ENCODE data around the gene TM4SF4. TPM values are rescaled to one million over a fixed set of nuclear protein-coding genes. Genes with fewer than 3 reads are reported as not detected.

Gene TM4SF4
- total and polyA plus RNA-seq, 2 experiments from 2014 or later = not detected

- ATAC-seq (no peak), DNase-seq (ENCODE audit: low spot score) (no peak)
- no peak overlapping the region for H3K27ac ChIP-seq (ENCODE audit: low read depth)
- Mint-ChIP-seq H3K27me3 (ENCODE audit: insufficient read depth, low read depth, poor library complexity) (peaks cover 1% of the 10 kb centered on the region), H3K4me1 (no peaks in the 10 kb centered on the region), H3K4me3 (no peak overlapping the region), H3K9me3 (no peaks in the 10 kb centered on the region; the same call in 2 of the 3 replicates), H3K36me3 (ENCODE audit: low read depth) (no peaks in the 10 kb centered on the region), H3K27ac (no peak overlapping the region)
- no peak overlapping the region for H3K4me3 ChIP-seq
- no peaks in the 10 kb centered on the region for H3K36me3 ChIP-seq (ENCODE audit: insufficient read depth)
- H4K20me1 ChIP-seq (replicated peaks; ENCODE audit: insufficient read depth) = no peaks in the 10 kb centered on the region
- no peaks in the 10 kb centered on the region for H3K79me2 ChIP-seq (replicated peaks; ENCODE audit: insufficient read depth)
- H3K4me2 ChIP-seq = no peak overlapping the region
- no peaks in the 10 kb centered on the region for H3K27me3 ChIP-seq (ENCODE audit: insufficient read depth)
- no peaks in the 10 kb centered on the region for H3F3A ChIP-seq (replicated peaks; ENCODE audit: low read depth)
- TF ChIP-seq ZNF331 (CRISPR knock-in tag; IDR thresholded peaks at IDR 0.05; ENCODE audit: low read depth) (no peak), EZH2 (IDR thresholded peaks at IDR 0.05; ENCODE audit: low read depth, unreplicated experiment) (no peak), POLR2AphosphoS5 (IDR thresholded peaks at IDR 0.05; ENCODE audit: low read depth) (no peak), NANOG (IDR thresholded peaks at IDR 0.05; ENCODE audit: borderline replicate concordance) (no peak), ETS1 (IDR thresholded peaks at IDR 0.05) (no peak), JUNB (IDR thresholded peaks at IDR 0.05; ENCODE audit: unreplicated experiment) (no peak), CTCF (conservative IDR thresholded peaks at IDR 0.05; ENCODE audit: low read depth in 2 of 2) (no peak)
- no peaks in the 10 kb centered on the region for H3K9me2 ChIP-seq (ENCODE audit: insufficient read depth)
- H3K4me1 ChIP-seq (ENCODE audit: insufficient read depth) = no peaks in the 10 kb centered on the region
- no peak overlapping the region for H2AFZ ChIP-seq
Observed at GRCh38 chr3:149432149-149432548, 42.3 kb upstream of the TM4SF4 start.

- H3K4me3 ChIP-seq = no peak overlapping the region
- Mint-ChIP-seq H3K27me3 (ENCODE audit: insufficient read depth, low read depth, poor library complexity) (no peaks in the 10 kb centered on the region), H3K36me3 (ENCODE audit: low read depth) (no peaks in the 10 kb centered on the region), H3K4me3 (no peak overlapping the region), H3K27ac (no peak overlapping the region), H3K4me1 (peaks cover 4% of the 10 kb centered on the region; the same call in 2 of the 3 replicates), H3K9me3 (no peaks in the 10 kb centered on the region; the same call in 2 of the 3 replicates)
- no peaks in the 10 kb centered on the region for H3F3A ChIP-seq (replicated peaks; ENCODE audit: low read depth)
- H3K4me2 ChIP-seq = no peak overlapping the region
- H3K79me2 ChIP-seq (replicated peaks; ENCODE audit: insufficient read depth) = no peaks in the 10 kb centered on the region
- H3K36me3 ChIP-seq (ENCODE audit: insufficient read depth) = no peaks in the 10 kb centered on the region
- no peak overlapping the region for H2AFZ ChIP-seq
- no peaks in the 10 kb centered on the region for H3K27me3 ChIP-seq (ENCODE audit: insufficient read depth)
- no peak; the same call in 2 of the 3 replicates for ATAC-seq
- peak; percentile 8 for DNase-seq (ENCODE audit: low spot score)
- no peaks in the 10 kb centered on the region for H4K20me1 ChIP-seq (replicated peaks; ENCODE audit: insufficient read depth)
- H3K4me1 ChIP-seq (ENCODE audit: insufficient read depth) = no peaks in the 10 kb centered on the region
- no peak overlapping the region for H3K27ac ChIP-seq (ENCODE audit: low read depth)
- H3K9me2 ChIP-seq (ENCODE audit: insufficient read depth) = no peaks in the 10 kb centered on the region
- TF ChIP-seq JUNB (IDR thresholded peaks at IDR 0.05; ENCODE audit: unreplicated experiment) (no peak), EZH2 (IDR thresholded peaks at IDR 0.05; ENCODE audit: low read depth, unreplicated experiment) (no peak), ZNF462 (CRISPR knock-in tag; IDR thresholded peaks at IDR 0.05) (no peak), EZH2phosphoT487 (IDR thresholded peaks at IDR 0.05; ENCODE audit: unreplicated experiment) (no peak), NANOG (IDR thresholded peaks at IDR 0.05; ENCODE audit: borderline replicate concordance) (no peak)
Observed at GRCh38 chr3:149435996-149436885, 38.3 kb upstream of the TM4SF4 start.

Measured in GM23338 (cell line).